HG02885 (cell line): ENCODE measurements around the gene TSPYL2.
A peak's percentile ranks its signal among the peaks of the same experiment; 100 is the strongest.

ENCODE experiments used
- ATAC-seq: cut with Tn5 transposase; IDR thresholded peaks from one replicate; pipeline ENCODE4 v1.9.1; 2021; ENCODE audit warnings: mild to moderate bottlenecking; ENCODE audit not compliant: unreplicated experiment, poor library complexity

Gene TSPYL2

GRCh38 chrX:53078943-53079342 is 3.2 kb upstream of the TSPYL2 start:
- ATAC-seq: no peak

- no peak for ATAC-seq
Measured at GRCh38 chrX:53080628-53081580, 1.3 kb upstream of the TSPYL2 start.

- no peak for ATAC-seq
Measured at GRCh38 chrX:53082773-53083616, 828 bp downstream of the TSPYL2 start.

- no peak for ATAC-seq
Measured at GRCh38 chrX:53084043-53084570, 1.9 kb downstream of the TSPYL2 start.

DNA sequence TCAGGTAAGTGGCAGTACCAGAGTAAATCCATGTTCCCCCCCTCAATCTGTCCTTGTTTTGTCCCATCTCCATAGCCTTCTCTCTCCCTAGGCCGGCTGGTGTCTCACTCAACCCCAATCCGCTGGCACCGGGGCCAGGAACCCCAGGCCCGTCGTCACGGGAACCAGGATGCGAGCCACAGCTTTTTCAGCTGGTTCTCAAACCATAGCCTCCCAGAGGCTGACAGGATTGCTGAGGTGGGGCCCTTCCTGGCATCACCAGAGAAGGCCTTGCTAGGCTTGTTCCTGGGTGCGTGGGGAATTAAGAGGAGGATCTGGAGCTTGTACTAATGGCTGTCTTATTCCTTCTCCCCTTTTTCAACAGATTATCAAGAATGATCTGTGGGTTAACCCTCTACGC is 2.7 kb downstream of the TSPYL2 start:
- no peak for ATAC-seq

- no peak for ATAC-seq
Measured at GRCh38 chrX:53085661-53086229, 3.6 kb downstream of the TSPYL2 start.

GRCh38 chrX:53086464-53086863 is 4.3 kb downstream of the TSPYL2 start:
- ATAC-seq: no peak

GRCh38 chrX:53087388-53087831 is 5.2 kb downstream of the TSPYL2 start:
- no peak for ATAC-seq

GRCh38 chrX:53088136-53088974 is 6.2 kb downstream of the TSPYL2 start:
- ATAC-seq: peak; percentile 74

DNA sequence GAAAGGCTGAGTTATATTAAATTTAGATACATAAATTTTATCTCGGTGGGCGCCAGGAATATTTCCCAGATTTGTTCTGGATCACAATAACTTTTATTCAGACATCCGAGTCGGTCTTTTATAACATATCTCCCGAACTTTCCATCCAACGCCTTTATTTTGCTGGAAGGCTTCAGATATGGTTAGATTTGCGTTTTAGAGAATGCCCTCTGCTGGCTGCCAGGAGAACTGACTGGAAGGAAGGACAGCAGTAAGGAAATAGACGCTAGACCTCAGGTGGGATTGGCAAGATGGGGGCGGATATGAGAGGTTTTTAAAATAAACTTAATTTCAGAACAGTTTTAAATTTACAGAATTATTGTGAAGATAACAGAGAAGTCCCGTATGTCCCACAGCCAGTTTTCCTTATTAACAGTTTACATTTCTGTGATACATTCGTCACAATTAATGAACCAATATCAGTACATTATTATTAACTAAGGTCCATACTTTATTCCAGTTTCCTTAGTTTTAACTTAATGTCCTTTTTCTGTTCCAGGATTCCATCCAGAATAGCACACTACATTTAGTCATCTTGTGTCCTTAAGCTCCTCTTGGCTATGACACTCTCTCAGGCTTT is 7.2 kb downstream of the TSPYL2 start:
- ATAC-seq: no peak

- no peak for ATAC-seq
Measured at GRCh38 chrX:53089925-53090324, 7.8 kb downstream of the TSPYL2 start.

- no peak for ATAC-seq
Measured at GRCh38 chrX:53091354-53091753, 9.2 kb downstream of the TSPYL2 start.

DNA sequence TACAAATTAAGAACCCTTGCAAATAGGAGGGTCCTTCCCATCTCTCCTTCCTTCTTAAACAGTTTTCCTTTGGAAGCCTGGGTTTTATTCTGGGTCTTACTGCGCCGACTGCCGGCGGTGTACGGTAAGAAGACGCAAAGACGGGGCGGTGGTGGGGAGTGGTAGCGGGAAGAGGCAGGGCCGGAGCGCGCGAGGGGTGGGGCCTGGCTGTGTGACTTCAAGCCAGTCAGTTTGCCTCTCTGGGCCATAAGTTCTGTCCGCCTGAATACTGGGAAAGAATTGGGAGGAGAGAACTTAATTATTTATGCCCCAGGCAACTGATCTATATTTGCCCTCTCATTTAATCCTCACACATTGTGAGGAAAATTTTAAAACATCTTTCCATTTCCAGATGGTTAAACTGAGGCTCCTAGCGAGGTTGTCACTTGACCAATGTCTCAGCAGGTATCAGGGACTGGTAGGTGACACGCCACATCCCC is 11.0 kb downstream of the TSPYL2 start:
- peak; percentile 55 for ATAC-seq

GRCh38 chrX:53093748-53094581 is 11.8 kb downstream of the TSPYL2 start, which contains the start of gene KANTR:
Gene KANTR, plus strand, starts transcription at chrX:53094142. Its CDS starts 30,131 bp downstream, at chrX:53124273.
- ATAC-seq: peak; percentile 74

GRCh38 chrX:53094582-53094905 is 12.4 kb downstream of the TSPYL2 start:
- ATAC-seq: no peak

GRCh38 chrX:53095796-53096195 is 13.6 kb downstream of the TSPYL2 start:
- no peak for ATAC-seq

DNA sequence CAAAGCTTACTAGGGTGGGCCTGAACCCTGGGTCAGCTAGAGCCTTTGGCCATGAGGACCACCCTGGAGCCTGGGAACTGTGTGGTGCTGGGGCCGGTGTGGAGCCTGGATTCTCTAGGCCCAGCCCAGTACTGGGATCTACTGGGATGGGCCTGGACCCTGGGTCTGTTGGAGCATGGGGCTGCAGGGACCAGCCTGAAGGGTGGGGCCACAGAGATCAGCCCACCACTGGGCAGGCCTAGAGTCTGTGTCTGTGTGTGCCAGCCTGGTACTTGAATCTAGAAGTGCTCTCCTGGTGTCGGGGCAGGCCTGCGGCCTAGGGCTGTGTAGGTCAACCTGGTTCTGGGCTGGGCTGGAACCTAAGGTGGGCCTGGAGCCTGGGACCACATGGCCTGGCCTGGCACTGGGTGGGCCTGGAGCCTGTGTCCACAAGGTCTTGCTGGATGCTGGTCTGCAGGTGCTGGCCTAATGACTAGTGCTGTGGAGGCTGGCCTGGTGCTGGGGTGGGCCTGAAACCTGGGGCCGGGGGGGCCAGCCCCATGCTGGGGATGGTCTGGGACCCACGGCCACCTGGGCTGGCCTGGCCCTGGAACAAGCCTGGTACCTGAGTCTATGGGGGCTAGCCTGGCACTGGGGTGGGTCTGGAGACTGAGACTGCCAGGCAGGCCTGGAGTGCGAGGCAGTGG is 32.8 kb downstream of the TSPYL2 start:
- no peak for ATAC-seq

DNA sequence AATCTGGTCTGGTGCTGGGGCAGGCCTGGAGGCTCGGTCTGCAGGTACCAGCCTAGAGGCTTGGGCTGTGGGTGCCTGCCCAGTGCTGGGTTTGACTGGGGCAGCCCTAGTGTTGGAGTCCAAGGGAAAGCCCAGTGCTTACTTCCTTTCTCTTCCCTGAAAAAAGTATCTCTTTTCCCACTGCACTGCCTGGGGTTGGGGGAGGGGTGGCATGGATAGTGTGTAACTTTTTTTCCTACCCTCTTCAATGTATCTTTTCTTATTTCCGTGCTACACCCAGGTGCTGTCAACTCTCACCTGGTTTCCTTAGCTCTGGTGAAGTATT is 33.3 kb downstream of the TSPYL2 start:
- no peak for ATAC-seq
